ENCODE data around the gene SORBS1. TPM values are rescaled to one million over a fixed set of nuclear protein-coding genes. Genes with fewer than 3 reads are reported as not detected.

The SORBS1 gene
- total and polyA plus RNA-seq, 2 donors (not counting 1 experiment from before 2014, with no cell fraction given): 0.21 to 1.5 TPM

DNA sequence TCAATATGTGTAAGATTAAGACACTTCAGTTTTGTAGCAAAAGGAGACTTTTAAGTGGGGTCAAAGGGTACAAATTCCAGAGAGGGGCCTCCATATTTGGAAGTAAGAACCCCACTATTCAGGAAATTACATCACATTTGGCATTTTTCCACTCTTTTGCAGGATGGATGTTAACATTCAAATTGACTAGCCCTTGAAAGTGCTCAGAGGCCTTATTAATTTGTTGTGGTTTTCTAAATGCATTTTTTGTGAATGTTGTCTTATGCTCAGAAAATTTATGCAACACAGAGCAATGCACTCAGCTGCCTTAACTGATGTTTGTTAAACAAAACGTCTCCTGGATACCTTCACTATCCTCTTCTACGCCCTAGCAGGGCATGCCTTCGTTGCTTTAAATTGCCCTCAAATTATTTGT is 219.4 kb downstream of the SORBS1 start:
- intact Hi-C loops (cut with micrococcal nuclease): no loop called here
- no peak overlapping the region for H3K27ac ChIP-seq (ENCODE audit: low read length in 2 of 2)
- no peak overlapping the region for H3K4me3 ChIP-seq (ENCODE audit: control extremely low read depth in 1 of 5, extremely low read depth in 1 of 5, insufficient read depth in 1 of 5, low read depth in 2 of 5, low read length in 4 of 5)
- H3K27me3 ChIP-seq (replicated peaks in 1 of 4; ENCODE audit: control extremely low read depth in 1 of 4, control insufficient read depth in 3 of 4, insufficient read depth in 4 of 4, low read length in 3 of 4): no peaks in the 10 kb centered on the region
- no peak overlapping the region for H3K4me2 ChIP-seq (replicated peaks; ENCODE audit: low read depth, low read length, poor library complexity, severe bottlenecking)
- no peaks in the 10 kb centered on the region for H3K36me3 ChIP-seq (replicated peaks in 1 of 2; ENCODE audit: control extremely low read depth in 1 of 2, control insufficient read depth in 1 of 2, extremely low read depth in 1 of 2, insufficient read depth in 2 of 2, low read length in 1 of 2)
- no CpG with 5 or more reads among the region's 3 CpGs for WGBS (ENCODE audit: insufficient coverage)
- ChIA-PET CTCF (interaction anchor here (1.0 to 2.5 kb wide), 3 partner anchors 21 to 95 kb away, joined by 3 to 8 read pairs (median 3); no protein-coding TSS in a partner anchor), POLR2A (no interaction called here)
- no peak for DNase-seq
- Mint-ChIP-seq H3K27me3 (no peaks in the 10 kb centered on the region), H3K27ac (no peak overlapping the region), H3K9me3 (ENCODE audit: insufficient read depth) (no peaks in the 10 kb centered on the region), H3K4me3 (no peak overlapping the region), H3K4me1 (no peaks in the 10 kb centered on the region)
- no peak overlapping the region for H3K9ac ChIP-seq (ENCODE audit: low read length)
- no peaks in the 10 kb centered on the region for H3K9me3 ChIP-seq (ENCODE audit: control extremely low read depth in 1 of 3, control insufficient read depth in 2 of 3, insufficient read depth in 1 of 3, low read length in 2 of 3)
- no peak for ATAC-seq (ENCODE audit: low read depth)
- no peaks in the 10 kb centered on the region for H3K79me2 ChIP-seq (ENCODE audit: control insufficient read depth, insufficient read depth, low read length)
- H3K4me1 ChIP-seq (ENCODE audit: control insufficient read depth in 2 of 2, insufficient read depth in 2 of 2, low read length in 2 of 2): no peaks in the 10 kb centered on the region
- TF ChIP-seq, protein P1, sequence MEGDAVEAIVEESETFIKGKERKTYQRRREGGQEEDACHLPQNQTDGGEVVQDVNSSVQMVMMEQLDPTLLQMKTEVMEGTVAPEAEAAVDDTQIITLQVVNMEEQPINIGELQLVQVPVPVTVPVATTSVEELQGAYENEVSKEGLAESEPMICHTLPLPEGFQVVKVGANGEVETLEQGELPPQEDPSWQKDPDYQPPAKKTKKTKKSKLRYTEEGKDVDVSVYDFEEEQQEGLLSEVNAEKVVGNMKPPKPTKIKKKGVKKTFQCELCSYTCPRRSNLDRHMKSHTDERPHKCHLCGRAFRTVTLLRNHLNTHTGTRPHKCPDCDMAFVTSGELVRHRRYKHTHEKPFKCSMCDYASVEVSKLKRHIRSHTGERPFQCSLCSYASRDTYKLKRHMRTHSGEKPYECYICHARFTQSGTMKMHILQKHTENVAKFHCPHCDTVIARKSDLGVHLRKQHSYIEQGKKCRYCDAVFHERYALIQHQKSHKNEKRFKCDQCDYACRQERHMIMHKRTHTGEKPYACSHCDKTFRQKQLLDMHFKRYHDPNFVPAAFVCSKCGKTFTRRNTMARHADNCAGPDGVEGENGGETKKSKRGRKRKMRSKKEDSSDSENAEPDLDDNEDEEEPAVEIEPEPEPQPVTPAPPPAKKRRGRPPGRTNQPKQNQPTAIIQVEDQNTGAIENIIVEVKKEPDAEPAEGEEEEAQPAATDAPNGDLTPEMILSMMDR (IDR thresholded peaks at IDR 0.05): no peak
- TF ChIP-seq EZH2 (IDR thresholded peaks at IDR 0.05; ENCODE audit: borderline replicate concordance, insufficient read depth, low read depth, low read length, poor library complexity, severe bottlenecking): no peak
- H2AFZ ChIP-seq (ENCODE audit: insufficient read depth, low read depth, low read length, poor library complexity, severe bottlenecking): no peak overlapping the region
- no peaks in the 10 kb centered on the region for H4K20me1 ChIP-seq (ENCODE audit: control insufficient read depth, insufficient read depth, low read length, poor library complexity, severe bottlenecking)

DNA sequence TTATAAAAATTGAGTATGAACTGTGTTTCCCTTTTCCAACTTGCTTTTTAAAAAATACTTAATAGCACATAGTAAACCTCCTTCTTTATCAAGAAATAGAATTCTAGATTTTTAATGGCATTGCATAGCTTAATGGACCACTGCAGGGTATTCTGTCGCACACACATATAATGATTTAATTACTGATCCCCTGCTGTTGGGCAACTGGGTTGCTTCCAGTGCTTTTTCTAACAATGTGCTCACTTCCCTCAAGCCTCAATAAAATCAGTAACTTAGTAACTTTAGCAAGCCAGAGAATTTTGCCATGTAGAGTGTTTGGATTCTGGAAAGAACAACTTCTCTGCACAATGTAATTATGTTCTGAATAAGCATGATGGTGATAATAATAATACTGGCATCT is 221.3 kb downstream of the SORBS1 start:
- no peak overlapping the region for H3K9ac ChIP-seq (ENCODE audit: low read length)
- H3K79me2 ChIP-seq (ENCODE audit: control insufficient read depth, insufficient read depth, low read length): no peaks in the 10 kb centered on the region
- no peak for ATAC-seq (ENCODE audit: low read depth)
- H3K9me3 ChIP-seq (ENCODE audit: control extremely low read depth in 1 of 3, control insufficient read depth in 2 of 3, insufficient read depth in 1 of 3, low read length in 2 of 3): peaks cover 0 to 3% (median 0%) of the 10 kb centered on the region in 3 donors
- no peak overlapping the region for H2AFZ ChIP-seq (ENCODE audit: insufficient read depth, low read depth, low read length, poor library complexity, severe bottlenecking)
- POLR2A ChIA-PET: no interaction called here
- intact Hi-C loops (cut with micrococcal nuclease): no loop called here
- H3K27me3 ChIP-seq (replicated peaks in 1 of 4; ENCODE audit: control extremely low read depth in 1 of 4, control insufficient read depth in 3 of 4, insufficient read depth in 4 of 4, low read length in 3 of 4): no peaks in the 10 kb centered on the region
- no peaks in the 10 kb centered on the region for H4K20me1 ChIP-seq (ENCODE audit: control insufficient read depth, insufficient read depth, low read length, poor library complexity, severe bottlenecking)
- no peak for DNase-seq
- no peaks in the 10 kb centered on the region for H3K36me3 ChIP-seq (replicated peaks in 1 of 2; ENCODE audit: control extremely low read depth in 1 of 2, control insufficient read depth in 1 of 2, extremely low read depth in 1 of 2, insufficient read depth in 2 of 2, low read length in 1 of 2)
- H3K27ac ChIP-seq (ENCODE audit: low read length in 2 of 2): no peak overlapping the region
- TF ChIP-seq, protein P1 (IDR thresholded peaks at IDR 0.05): no peak
- TF ChIP-seq EZH2 (IDR thresholded peaks at IDR 0.05; ENCODE audit: borderline replicate concordance, insufficient read depth, low read depth, low read length, poor library complexity, severe bottlenecking): no peak
- H3K27ac Mint-ChIP-seq: no peak overlapping the region
- H3K9me3 Mint-ChIP-seq (ENCODE audit: insufficient read depth): no peaks in the 10 kb centered on the region
- no peak overlapping the region for H3K4me3 ChIP-seq (ENCODE audit: control extremely low read depth in 1 of 5, extremely low read depth in 1 of 5, insufficient read depth in 1 of 5, low read depth in 2 of 5, low read length in 4 of 5)
- H3K4me2 ChIP-seq (replicated peaks; ENCODE audit: low read depth, low read length, poor library complexity, severe bottlenecking): no peak overlapping the region
- H3K4me3 Mint-ChIP-seq: no peak overlapping the region
- CTCF ChIA-PET: interaction anchor here (0.7 to 1.6 kb wide), 4 partner anchors 12 to 129 kb away, joined by 3 to 4 read pairs (median 4); no protein-coding TSS in a partner anchor
- H3K27me3 Mint-ChIP-seq: no peaks in the 10 kb centered on the region
- H3K4me1 ChIP-seq (ENCODE audit: control insufficient read depth in 2 of 2, insufficient read depth in 2 of 2, low read length in 2 of 2): no peaks in the 10 kb centered on the region
- no CpG with 5 or more reads among the region's 1 CpG for WGBS (ENCODE audit: insufficient coverage)
- H3K4me1 Mint-ChIP-seq: no peaks in the 10 kb centered on the region
